ENCODE results near the gene SERPINH1. TPM values are rescaled to one million over a fixed set of nuclear protein-coding genes. Genes with fewer than 3 reads are reported as not detected.

The SERPINH1 gene
- total and polyA plus RNA-seq, 12 donors: 93.6 to 529 (median 167) TPM

DNA sequence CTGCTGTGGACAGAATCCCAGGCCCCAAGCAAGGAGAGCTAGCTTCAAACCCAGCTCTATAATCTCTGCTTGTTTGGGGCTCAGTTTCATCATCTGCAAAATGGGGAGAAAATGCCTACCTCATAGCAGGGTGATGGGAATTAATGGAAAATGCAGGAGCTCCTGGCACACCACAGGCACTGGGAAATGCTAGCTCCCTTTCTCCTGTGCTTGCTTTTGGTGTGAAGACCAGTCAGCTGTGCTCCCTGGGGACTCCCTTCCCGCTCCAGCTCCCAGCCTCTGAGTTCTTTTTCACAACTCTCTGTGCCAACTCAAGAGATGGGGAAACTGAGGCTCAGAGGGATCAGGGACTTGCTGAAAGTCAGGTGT is 8.2 kb upstream of the SERPINH1 start:
- no peaks in the 10 kb centered on the region for H3K27me3 ChIP-seq
- intact Hi-C loops (cut with DNase I): no loop called here
- no peak overlapping the region for H3K4me3 ChIP-seq
- peak overlapping the region in 4 of 5 donors; percentile 57 to 91 (median 72) for H3K27ac ChIP-seq
- DNase-seq: no peak
- peaks cover 20 to 30% of the 10 kb centered on the region in 2 donors for H3K4me1 ChIP-seq (replicated peaks in 1 of 2)
- TF ChIP-seq POLR2A (IDR thresholded peaks at IDR 0.05): no peak
- TF ChIP-seq, protein P1, sequence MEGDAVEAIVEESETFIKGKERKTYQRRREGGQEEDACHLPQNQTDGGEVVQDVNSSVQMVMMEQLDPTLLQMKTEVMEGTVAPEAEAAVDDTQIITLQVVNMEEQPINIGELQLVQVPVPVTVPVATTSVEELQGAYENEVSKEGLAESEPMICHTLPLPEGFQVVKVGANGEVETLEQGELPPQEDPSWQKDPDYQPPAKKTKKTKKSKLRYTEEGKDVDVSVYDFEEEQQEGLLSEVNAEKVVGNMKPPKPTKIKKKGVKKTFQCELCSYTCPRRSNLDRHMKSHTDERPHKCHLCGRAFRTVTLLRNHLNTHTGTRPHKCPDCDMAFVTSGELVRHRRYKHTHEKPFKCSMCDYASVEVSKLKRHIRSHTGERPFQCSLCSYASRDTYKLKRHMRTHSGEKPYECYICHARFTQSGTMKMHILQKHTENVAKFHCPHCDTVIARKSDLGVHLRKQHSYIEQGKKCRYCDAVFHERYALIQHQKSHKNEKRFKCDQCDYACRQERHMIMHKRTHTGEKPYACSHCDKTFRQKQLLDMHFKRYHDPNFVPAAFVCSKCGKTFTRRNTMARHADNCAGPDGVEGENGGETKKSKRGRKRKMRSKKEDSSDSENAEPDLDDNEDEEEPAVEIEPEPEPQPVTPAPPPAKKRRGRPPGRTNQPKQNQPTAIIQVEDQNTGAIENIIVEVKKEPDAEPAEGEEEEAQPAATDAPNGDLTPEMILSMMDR (IDR thresholded peaks at IDR 0.05): no peak
- H3K9me3 ChIP-seq (replicated peaks in 1 of 3): no peaks in the 10 kb centered on the region
- H3K36me3 ChIP-seq (replicated peaks in 1 of 2): no peaks in the 10 kb centered on the region
- WGBS, 4 donors: 27 to 67% (median 44%) methylated on average over 1 of the region's 1 CpG

DNA sequence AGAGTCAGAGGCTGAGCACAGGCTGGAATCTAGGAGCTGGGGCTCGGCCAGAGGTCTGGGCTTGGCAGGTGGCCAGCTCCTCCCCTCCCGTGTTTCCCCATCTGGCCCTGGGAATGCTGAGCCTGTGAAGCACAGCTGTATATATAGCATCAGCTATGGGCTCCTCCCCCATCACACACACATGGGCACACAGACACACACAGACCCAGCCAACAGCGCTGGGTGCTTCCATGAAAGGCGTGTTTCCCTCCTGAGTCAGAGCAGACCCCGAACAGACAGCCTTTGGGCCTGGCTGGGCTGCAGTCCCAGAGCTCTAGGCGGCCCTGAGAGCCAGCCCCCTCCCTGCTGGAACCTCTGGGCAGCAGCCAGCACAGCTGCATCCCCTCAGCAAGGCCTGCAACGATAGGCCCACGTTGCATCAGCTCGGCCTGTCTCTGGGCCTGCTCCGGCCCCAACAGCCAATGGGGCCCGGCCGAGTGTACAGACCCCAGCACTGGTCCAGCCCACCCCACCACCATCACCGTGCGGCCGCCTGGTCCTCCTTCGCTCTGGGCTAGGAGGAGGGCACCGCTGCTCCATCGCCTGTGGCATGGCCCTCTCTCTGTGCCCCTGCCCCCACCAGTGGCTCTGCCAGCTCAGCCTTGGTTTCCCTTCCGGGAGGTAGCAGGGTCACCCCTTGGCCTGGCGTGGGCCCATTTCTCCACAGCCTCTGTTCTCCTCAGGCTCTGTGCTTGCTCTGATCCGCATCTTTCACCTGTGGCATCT is 7.6 kb upstream of the SERPINH1 start:
- DNase-seq: peak; percentile 74 to 96 (median 91)
- no peak overlapping the region for H3K4me3 ChIP-seq
- intact Hi-C loops (cut with DNase I): no loop called here
- peaks cover 25 to 36% of the 10 kb centered on the region in 2 donors for H3K4me1 ChIP-seq (replicated peaks in 1 of 2)
- H3K27me3 ChIP-seq: no peaks in the 10 kb centered on the region
- H3K27ac ChIP-seq: peak overlapping the region in 4 of 5 donors; percentile 57 to 91 (median 72)
- TF ChIP-seq, protein P1 (IDR thresholded peaks at IDR 0.05): no peak
- peak; percentile 62 to 89 for TF ChIP-seq POLR2A (IDR thresholded peaks at IDR 0.05)
- 23 to 56% (median 39%) methylated on average over 7 to 21 of the region's 21 CpGs for WGBS, 4 donors
- no peaks in the 10 kb centered on the region for H3K36me3 ChIP-seq (replicated peaks in 1 of 2)
- H3K9me3 ChIP-seq (replicated peaks in 1 of 3): no peaks in the 10 kb centered on the region

DNA sequence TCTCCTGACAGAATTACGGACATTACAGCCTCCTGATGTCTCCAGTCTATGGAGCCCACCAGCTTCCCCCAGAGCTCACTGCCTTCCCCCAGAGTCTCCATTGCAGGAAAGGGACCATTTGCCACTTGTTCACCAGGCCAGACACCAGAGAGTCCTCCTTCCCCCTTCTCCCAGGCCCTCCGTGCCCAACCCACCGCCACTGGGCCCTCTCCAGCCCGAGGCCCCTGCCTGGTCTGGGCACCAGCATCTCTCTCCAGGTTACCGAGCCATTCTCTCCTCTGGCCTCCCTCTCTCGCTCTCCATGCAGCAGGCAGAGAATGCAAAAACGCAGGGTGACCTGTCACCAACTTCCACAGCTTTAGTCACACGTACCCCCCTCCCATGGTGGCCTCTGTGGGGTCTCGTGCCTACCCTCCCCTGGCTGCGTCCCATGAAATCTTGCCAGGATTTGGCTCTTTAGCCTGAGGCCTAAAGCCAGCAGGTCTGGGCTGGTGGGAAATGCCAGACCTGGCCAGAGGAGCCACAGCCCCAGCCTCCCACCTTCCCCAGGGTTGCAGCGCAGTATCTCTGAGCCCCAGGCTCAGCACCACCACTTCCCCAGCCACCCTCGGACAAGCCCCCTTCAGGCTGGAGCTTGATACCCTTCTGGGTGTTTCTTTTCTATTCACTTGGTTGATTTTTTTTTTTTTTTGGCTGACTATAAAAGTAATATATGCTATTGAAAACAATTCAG is 6.8 kb upstream of the SERPINH1 start:
- intact Hi-C loops (cut with DNase I): no loop called here

DNA sequence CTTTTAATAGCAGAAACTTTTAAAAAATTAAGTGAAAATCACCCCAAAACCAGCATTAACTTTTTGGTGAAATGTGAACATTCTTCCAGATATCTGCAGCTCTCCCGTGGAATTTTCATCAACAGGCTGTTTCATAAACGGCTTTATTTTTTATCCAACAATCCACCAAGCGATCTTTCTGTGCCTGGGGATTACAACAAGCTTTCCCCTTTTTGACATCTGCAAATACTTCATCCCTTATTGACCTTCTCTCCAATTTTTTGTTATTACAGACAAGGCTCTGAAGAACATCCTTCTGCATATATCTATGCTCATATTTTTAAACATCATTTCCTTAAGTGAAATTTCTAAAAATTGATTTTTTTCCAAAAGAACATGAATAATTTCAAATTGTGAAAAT is 5.8 kb upstream of the SERPINH1 start:
- no peak for DNase-seq
- Histone ChIP-seq H3K4me3 (no peak overlapping the region), H3K36me3 (replicated peaks in 1 of 2) (no peaks in the 10 kb centered on the region), H3K9me3 (replicated peaks in 1 of 3) (no peaks in the 10 kb centered on the region), H3K27ac (no peak overlapping the region), H3K27me3 (no peaks in the 10 kb centered on the region), H3K4me1 (replicated peaks in 1 of 2) (peaks cover 30 to 43% of the 10 kb centered on the region in 2 donors)
- 74 to 81% (median 75%) methylated on average over 3 of the region's 3 CpGs for whole genome bisulfite sequencing, 4 donors
- intact Hi-C loops (cut with DNase I): no loop called here
- TF ChIP-seq, protein P1 (IDR thresholded peaks at IDR 0.05): no peak
- TF ChIP-seq POLR2A (IDR thresholded peaks at IDR 0.05): no peak

More for the DNA sequence above, 6.8 kb upstream of the SERPINH1 start:
- WGBS, 4 donors: 87 to 92% (median 91%) methylated on average over 12 of the region's 12 CpGs
- no peaks in the 10 kb centered on the region for H3K9me3 ChIP-seq (replicated peaks in 1 of 3)
- no peak overlapping the region for H3K4me3 ChIP-seq
- peaks cover 30 to 43% of the 10 kb centered on the region in 2 donors for H3K4me1 ChIP-seq (replicated peaks in 1 of 2)
- DNase-seq: no peak
- TF ChIP-seq POLR2A (IDR thresholded peaks at IDR 0.05): no peak
- TF ChIP-seq, protein P1 (IDR thresholded peaks at IDR 0.05): no peak
- H3K27ac ChIP-seq: peak overlapping the region in 4 of 5 donors; percentile 57 to 91 (median 72)
- no peaks in the 10 kb centered on the region for H3K36me3 ChIP-seq (replicated peaks in 1 of 2)
- H3K27me3 ChIP-seq: no peaks in the 10 kb centered on the region
